Psoas muscle (tissue), 8 donors: Measurements from ENCODE around the gene MAGI1. TPM values are rescaled to one million over a fixed set of nuclear protein-coding genes. Genes with fewer than 3 reads are reported as not detected.

Experiments
- ATAC-seq, 4 donors: fragments of 200-7000 bp; cut with Tn5 transposase; one replicate each; pipeline ENCODE4 v1.9.1; 2020; ENCODE audit warnings: moderate library complexity in 3 of 4, mild to moderate bottlenecking in 2 of 4
- DNase-seq, 2 donors: peaks; one replicate each; pipeline ENCODE4 v3.0.0-alpha.2; 2020
- H3K27ac ChIP-seq: fragments of 200-600 bp; one replicate; pipeline ENCODE4 v1.8.0; 2022
- H3K27me3 ChIP-seq, 3 donors: fragments of 200-600 bp in 1 of 3; one replicate each; pipeline versions ENCODE4 v1.6.1 to v1.8.0; 2013 to 2022; ENCODE audit warnings: low read length in 2 of 3, mild to moderate bottlenecking in 2 of 3, moderate library complexity in 1 of 3; ENCODE audit not compliant: insufficient read depth in 3 of 3
- H3K36me3 ChIP-seq, 2 donors: fragments of 200-600 bp in 1 of 2; one replicate each; pipeline versions ENCODE4 v1.6.1 to v1.8.0; 2013 to 2022; ENCODE audit warnings: low read depth in 1 of 2, mild to moderate bottlenecking in 1 of 2, moderate library complexity in 1 of 2; ENCODE audit not compliant: insufficient read depth in 1 of 2
- H3K4me1 ChIP-seq: fragments of 200-600 bp; one replicate; pipeline ENCODE4 v1.8.0; 2022
- H3K4me3 ChIP-seq: fragments of 200-600 bp; one replicate; pipeline ENCODE4 v1.8.0; 2022; ENCODE audit warnings: mild to moderate bottlenecking
- H3K9me3 ChIP-seq: fragments of 200-600 bp; one replicate; pipeline ENCODE4 v1.8.0; 2022
- WGBS, 3 donors: extraction: QIAGEN DNeasy Blood & Tissue Kit; methylation state at CpG; one replicate each; pipeline versions ENCODE4 v1.1.6 to v1.1.7; 2013; 5-methylcytosine and 5-hydroxymethylcytosine counted together
- intact Hi-C, 2 donors: fragments of 100-400 bp; cut with DNase I; formaldehyde crosslinking; loops; one replicate each; pipeline versions ENCODE4 v1.11.0 to v1.14.2; 2022
- polyA plus RNA-seq, 3 donors: library from polyadenylated mRNA; stranded (reverse); fragments of 200-250 nt; gene quantifications; one replicate each; pipeline ENCODE4 v1.2.3, GENCODE V29; 2013
- total RNA-seq, 4 donors: library from RNA; stranded (reverse); fragmentation: NEBNext Ultra II Directional in 2 of 4; extraction: Animal tissue kit (Norgen Biotek cat#: 25700) in 2 of 4; gene quantifications; one replicate each; pipeline versions ENCODE4 v1.2.1 to v1.2.4, GENCODE V29; 2021 to 2023
- TF ChIP-seq, protein P1 (sequence below): fragments of 200-600 bp; IDR thresholded peaks from one replicate; pipeline ENCODE4 v1.8.0; 2022; ENCODE audit warnings: antibody characterized with exemption
- donor health status: healthy with polysubstance abuse.
- donor health status: DM: no; HTN: no; CAD: no; lungs with moderate emphysema.
- donor health status: Bipolar disorder and iron deficiency.
- donor health status: healthy.
- donor health status: DM: yes; HTN: yes; CAD: no.
- donor health status: DM: no; HTN: no; CAD: no.
- donor health status: DM: no; HTN: no; CAD: no.
- donor health status: DM: yes; HTN: yes; CAD: no.

Gene MAGI1
- total and polyA plus RNA-seq, 7 donors, result 4.5 to 8.1 (median 6.3) TPM

DNA sequence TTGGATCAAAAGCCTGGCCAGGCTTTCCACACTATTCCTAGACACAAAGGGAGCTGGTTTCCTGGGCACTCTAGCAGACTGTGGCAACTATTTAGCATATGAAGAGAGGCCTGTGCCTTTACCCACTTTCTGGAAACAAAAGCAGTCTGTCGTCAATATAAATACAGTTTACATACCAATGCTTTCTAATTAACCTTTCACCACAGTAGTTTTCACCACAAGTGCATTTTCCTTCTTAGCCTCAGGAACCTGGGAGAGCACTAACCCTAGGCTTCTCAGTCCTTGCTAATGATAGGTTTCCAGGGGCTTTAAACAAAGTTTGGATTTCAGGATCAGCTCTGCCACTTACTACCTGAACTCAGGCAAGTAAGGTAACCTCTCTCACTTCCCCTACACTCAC lies 499.1 kb downstream of the MAGI1 start:
- Histone ChIP-seq H3K27me3 (no peaks in the 10 kb centered on the region), H3K27ac (no peak overlapping the region), H3K36me3 (no peaks in the 10 kb centered on the region), H3K4me1 (peaks cover 25% of the 10 kb centered on the region), H3K4me3 (no peak overlapping the region), H3K9me3 (no peaks in the 10 kb centered on the region)
- ATAC-seq (no peak), DNase-seq (no peak)
- intact Hi-C loops, result loop anchor here in 1 of 2 donors (10.0 kb wide), 1 partner anchor 55 kb away; no protein-coding TSS in a partner anchor
- WGBS, 3 donors, result 31 to 54% (median 42%) methylated on average over 1 of the region's 1 CpG
- TF ChIP-seq, protein P1, sequence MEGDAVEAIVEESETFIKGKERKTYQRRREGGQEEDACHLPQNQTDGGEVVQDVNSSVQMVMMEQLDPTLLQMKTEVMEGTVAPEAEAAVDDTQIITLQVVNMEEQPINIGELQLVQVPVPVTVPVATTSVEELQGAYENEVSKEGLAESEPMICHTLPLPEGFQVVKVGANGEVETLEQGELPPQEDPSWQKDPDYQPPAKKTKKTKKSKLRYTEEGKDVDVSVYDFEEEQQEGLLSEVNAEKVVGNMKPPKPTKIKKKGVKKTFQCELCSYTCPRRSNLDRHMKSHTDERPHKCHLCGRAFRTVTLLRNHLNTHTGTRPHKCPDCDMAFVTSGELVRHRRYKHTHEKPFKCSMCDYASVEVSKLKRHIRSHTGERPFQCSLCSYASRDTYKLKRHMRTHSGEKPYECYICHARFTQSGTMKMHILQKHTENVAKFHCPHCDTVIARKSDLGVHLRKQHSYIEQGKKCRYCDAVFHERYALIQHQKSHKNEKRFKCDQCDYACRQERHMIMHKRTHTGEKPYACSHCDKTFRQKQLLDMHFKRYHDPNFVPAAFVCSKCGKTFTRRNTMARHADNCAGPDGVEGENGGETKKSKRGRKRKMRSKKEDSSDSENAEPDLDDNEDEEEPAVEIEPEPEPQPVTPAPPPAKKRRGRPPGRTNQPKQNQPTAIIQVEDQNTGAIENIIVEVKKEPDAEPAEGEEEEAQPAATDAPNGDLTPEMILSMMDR, result no peak

DNA sequence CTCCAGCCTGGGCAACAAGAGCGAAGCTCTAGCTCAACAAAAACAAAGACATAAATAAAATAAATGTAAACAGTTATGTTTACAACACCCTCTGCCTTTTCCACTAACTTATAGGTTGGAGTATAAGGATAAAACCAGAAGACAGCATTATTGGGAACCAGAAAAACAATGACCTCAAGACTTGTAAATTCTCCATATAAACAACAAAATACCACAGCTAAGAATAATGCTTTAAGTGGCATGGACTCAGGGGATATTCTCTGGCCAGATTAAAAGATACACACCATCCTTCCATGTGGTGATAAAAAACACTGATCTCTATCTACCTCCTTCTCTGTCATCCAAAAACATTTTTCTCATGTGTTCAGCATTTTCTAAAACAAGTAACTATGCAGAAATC lies 500.6 kb downstream of the MAGI1 start:
- no peak for DNase-seq
- peaks cover 36% of the 10 kb centered on the region for H3K4me1 ChIP-seq
- H3K36me3 ChIP-seq, result no peaks in the 10 kb centered on the region
- WGBS, 3 donors, result 91 to 92% (median 91%) methylated on average over 1 of the region's 1 CpG
- intact Hi-C loops, result no loop called here
- H3K4me3 ChIP-seq, result no peak overlapping the region
- no peaks in the 10 kb centered on the region for H3K9me3 ChIP-seq
- TF ChIP-seq, protein P1, result no peak
- no peaks in the 10 kb centered on the region for H3K27me3 ChIP-seq
- H3K27ac ChIP-seq, result no peak overlapping the region
- no peak for ATAC-seq

DNA sequence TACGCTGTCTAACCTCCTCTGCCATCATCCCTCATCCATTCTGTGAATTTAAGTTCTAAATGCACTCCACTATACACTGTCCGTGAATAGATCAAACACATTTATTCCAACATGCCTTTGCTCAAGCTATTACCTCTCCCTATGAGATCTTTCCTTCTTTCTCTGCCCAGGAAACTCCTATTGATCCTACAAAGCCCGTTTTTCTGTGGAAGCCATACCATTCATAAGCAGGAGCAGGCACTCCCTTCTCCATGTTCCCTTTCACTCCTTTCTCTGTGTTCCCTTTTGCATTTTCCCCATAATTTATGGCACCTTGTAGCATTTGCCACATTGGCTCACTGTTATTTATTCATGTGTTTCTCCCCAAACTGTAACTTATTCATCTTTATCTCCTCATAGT lies 501.6 kb downstream of the MAGI1 start:
- no peak overlapping the region for H3K27ac ChIP-seq
- H3K4me1 ChIP-seq, result peaks cover 36% of the 10 kb centered on the region
- ATAC-seq, result no peak
- no peaks in the 10 kb centered on the region for H3K36me3 ChIP-seq
- DNase-seq, result no peak
- no peak overlapping the region for H3K4me3 ChIP-seq
- no peaks in the 10 kb centered on the region for H3K27me3 ChIP-seq
- intact Hi-C loops, result no loop called here
- WGBS, 3 donors, result 94 to 100% (median 98%) methylated on average over 3 of the region's 3 CpGs
- TF ChIP-seq, protein P1, result no peak
- no peaks in the 10 kb centered on the region for H3K9me3 ChIP-seq

DNA sequence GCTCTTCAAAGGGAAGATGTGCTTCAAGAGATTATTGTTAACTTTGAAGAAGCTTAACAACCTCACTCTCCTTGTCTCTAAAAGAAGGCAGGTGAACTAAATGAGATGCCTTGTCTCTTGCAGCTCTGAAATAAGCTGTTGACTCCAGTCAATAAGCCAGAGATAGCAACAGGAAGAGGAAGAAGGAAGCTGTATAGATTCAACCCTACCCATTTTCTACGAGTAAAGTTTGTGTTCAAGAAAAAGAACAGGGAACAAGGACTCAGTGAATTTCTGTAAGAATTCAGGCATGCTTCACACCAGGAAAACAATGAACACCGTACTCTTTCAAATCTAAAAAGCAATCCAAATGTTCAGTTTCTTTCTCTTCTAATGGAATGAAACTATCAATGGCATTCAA lies 503.5 kb downstream of the MAGI1 start:
- ATAC-seq, result no peak

More for the DNA sequence above, 503.5 kb downstream of the MAGI1 start:
- H3K27me3 ChIP-seq, result no peaks in the 10 kb centered on the region
- H3K4me3 ChIP-seq, result no peak overlapping the region
- H3K9me3 ChIP-seq, result no peaks in the 10 kb centered on the region
- DNase-seq, result no peak
- WGBS, 3 donors, result 54 to 74% (median 70%) methylated on average over 2 of the region's 2 CpGs
- H3K36me3 ChIP-seq, result no peaks in the 10 kb centered on the region
- peaks cover 31% of the 10 kb centered on the region for H3K4me1 ChIP-seq
- intact Hi-C loops, result no loop called here
- H3K27ac ChIP-seq, result no peak overlapping the region
- TF ChIP-seq, protein P1, result no peak
